K562 (cell line): ENCODE measurements around the gene CD55. TPM values are rescaled to one million over a fixed set of nuclear protein-coding genes. Genes with fewer than 3 reads are reported as not detected.

Experiments used
- GABPA ChIP-seq: fragments of 200-800 bp; sonication (Bioruptor generic); conservative IDR thresholded peaks from 2 replicates; pipeline ENCODE4 v1.6.1; 2016; ENCODE audit warnings: low read depth, missing genetic modification characterization, missing compliant biosample characterization
- GATAD2B ChIP-seq: fragments of 450-650 bp; IDR thresholded peaks from 2 replicates; pipeline ENCODE4 v1.6.1; 2017; ENCODE audit warnings: mild to moderate bottlenecking, borderline replicate concordance
- ILF3 ChIP-seq: fragments of 450-650 bp; IDR thresholded peaks from 2 replicates; pipeline ENCODE4 v1.6.1; 2018; ENCODE audit warnings: antibody characterized with exemption, mild to moderate bottlenecking, moderate library complexity, borderline replicate concordance
- IRF2 ChIP-seq: sonication (generic); formaldehyde crosslinking; IDR thresholded peaks from 2 replicates; pipeline ENCODE4 v1.8.1; 2022; ENCODE audit warnings: mild to moderate bottlenecking, missing genetic modification reagents
- TCF7L2 ChIP-seq: fragments of 150-350 bp; IDR thresholded peaks from 2 replicates; pipeline ENCODE4 v1.6.1; 2016; ENCODE audit warnings: low read depth, mild to moderate bottlenecking, low read length, moderate library complexity
- ZNF23 ChIP-seq: fragments of 250-450 bp; sonication (Bioruptor Pico); IDR thresholded peaks from 2 replicates; pipeline ENCODE4 v1.4.0; 2020; ENCODE audit warnings: mild to moderate bottlenecking
- ZNF316 ChIP-seq: fragments of 450-650 bp; IDR thresholded peaks from 2 replicates; pipeline ENCODE4 v1.6.1; 2016
- polyA plus RNA-seq, 8 experiments: library from polyadenylated mRNA; depleted of rRNA in 4 of 8; stranded (reverse) in 5 of 8; unstranded in 3 of 8; fragments of >200 nt; fragmentation: Nextera tagmentation in 2 of 8; fragmentation: Illumina TruSeq in 1 of 8; extraction: Ambion mirVana in 2 of 8; extraction: Trizol in 1 of 8; gene quantifications; 2 replicates each; pipeline versions ENCODE4 v1.2.1 to v1.2.3, GENCODE V29; 2011 to 2014; ENCODE audit warnings: inconsistent platforms in 1 of 8, missing spikeins in 1 of 8
- total RNA-seq, 7 experiments: library from RNA; depleted of rRNA in 6 of 7; stranded (reverse); fragments of >200 nt in 6 of 7; fragmentation: Illumina TruSeq in 2 of 7; extraction: Trizol in 2 of 7; gene quantifications; 2 replicates each; pipeline versions ENCODE4 v1.2.1 to v1.2.3, GENCODE V29; 2011 to 2021; ENCODE audit warnings: low replicate concordance in 1 of 7
- TF ChIP-seq, protein P1 (sequence below): fragments of 450-650 bp; IDR thresholded peaks from one replicate; pipeline ENCODE4 v1.6.1; 2018; ENCODE audit warnings: mild to moderate bottlenecking, moderate library complexity; ENCODE audit not compliant: partially characterized antibody
- TF ChIP-seq, protein P2 (sequence below): fragments of 250-450 bp; sonication (Bioruptor Pico); IDR thresholded peaks from 2 replicates; pipeline ENCODE4 v1.8.0; 2022; ENCODE audit warnings: inconsistent platforms
- TF ChIP-seq, protein P3 (sequence below): fragments of 250-450 bp; sonication (Bioruptor Pico); IDR thresholded peaks from 2 replicates; pipeline ENCODE4 v1.4.0; 2020; ENCODE audit warnings: mild to moderate bottlenecking, moderate library complexity, borderline replicate concordance
- TF ChIP-seq, protein P4 (sequence below): fragments of 250-450 bp; sonication (Bioruptor Pico); IDR thresholded peaks from 2 replicates; pipeline ENCODE4 v1.5.0; 2022; ENCODE audit warnings: mild to moderate bottlenecking

Gene CD55
- total and polyA plus RNA-seq, 9 of the 15 experiments (the other 6 are each of a cell fraction or from before 2014, with no cell fraction given): 17.7 to 150 (median 97.0) TPM

DNA sequence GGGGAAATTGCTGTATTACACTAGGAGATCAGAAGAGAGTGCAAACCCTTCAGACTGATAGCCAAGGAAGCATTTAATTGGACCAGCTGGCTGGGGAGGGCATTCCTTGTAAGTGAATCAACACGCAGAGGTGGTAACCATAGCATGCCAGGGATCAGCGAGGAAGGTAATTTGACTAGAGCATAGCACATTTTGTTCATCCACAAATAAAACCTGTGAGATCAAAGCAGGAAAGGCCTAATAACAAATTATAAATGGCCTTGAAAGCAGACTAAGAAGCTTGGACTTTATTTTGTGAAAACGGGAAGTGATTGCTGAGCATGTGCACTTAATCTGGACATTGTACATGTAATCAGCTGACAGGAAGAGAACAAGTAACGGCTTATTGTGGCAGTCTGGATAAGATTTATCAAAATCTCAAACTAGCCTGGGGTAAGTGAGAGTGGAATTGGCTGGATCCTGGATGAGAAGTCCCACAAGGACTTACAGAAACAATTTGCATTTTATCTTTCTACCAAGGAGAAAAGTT lies 11.7 kb upstream of the CD55 start (continued):
- TF ChIP-seq, protein P1, sequence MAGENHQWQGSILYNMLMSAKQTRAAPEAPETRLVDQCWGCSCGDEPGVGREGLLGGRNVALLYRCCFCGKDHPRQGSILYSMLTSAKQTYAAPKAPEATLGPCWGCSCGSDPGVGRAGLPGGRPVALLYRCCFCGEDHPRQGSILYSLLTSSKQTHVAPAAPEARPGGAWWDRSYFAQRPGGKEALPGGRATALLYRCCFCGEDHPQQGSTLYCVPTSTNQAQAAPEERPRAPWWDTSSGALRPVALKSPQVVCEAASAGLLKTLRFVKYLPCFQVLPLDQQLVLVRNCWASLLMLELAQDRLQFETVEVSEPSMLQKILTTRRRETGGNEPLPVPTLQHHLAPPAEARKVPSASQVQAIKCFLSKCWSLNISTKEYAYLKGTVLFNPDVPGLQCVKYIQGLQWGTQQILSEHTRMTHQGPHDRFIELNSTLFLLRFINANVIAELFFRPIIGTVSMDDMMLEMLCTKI: no peak
- TF ChIP-seq, protein P2, sequence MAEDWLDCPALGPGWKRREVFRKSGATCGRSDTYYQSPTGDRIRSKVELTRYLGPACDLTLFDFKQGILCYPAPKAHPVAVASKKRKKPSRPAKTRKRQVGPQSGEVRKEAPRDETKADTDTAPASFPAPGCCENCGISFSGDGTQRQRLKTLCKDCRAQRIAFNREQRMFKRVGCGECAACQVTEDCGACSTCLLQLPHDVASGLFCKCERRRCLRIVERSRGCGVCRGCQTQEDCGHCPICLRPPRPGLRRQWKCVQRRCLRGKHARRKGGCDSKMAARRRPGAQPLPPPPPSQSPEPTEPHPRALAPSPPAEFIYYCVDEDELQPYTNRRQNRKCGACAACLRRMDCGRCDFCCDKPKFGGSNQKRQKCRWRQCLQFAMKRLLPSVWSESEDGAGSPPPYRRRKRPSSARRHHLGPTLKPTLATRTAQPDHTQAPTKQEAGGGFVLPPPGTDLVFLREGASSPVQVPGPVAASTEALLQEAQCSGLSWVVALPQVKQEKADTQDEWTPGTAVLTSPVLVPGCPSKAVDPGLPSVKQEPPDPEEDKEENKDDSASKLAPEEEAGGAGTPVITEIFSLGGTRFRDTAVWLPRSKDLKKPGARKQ (CRISPR knock-in tag): no peak
- TF ChIP-seq TCF7L2 (no peak), GATAD2B (no peak; the same call in 1 of the 2 replicates), ZNF316 (no peak), ILF3 (no peak), GABPA (tag) (peak; percentile 62), IRF2 (CRISPR knock-in tag) (no peak), ZNF23 (CRISPR knock-in tag) (no peak)
- TF ChIP-seq, protein P3, sequence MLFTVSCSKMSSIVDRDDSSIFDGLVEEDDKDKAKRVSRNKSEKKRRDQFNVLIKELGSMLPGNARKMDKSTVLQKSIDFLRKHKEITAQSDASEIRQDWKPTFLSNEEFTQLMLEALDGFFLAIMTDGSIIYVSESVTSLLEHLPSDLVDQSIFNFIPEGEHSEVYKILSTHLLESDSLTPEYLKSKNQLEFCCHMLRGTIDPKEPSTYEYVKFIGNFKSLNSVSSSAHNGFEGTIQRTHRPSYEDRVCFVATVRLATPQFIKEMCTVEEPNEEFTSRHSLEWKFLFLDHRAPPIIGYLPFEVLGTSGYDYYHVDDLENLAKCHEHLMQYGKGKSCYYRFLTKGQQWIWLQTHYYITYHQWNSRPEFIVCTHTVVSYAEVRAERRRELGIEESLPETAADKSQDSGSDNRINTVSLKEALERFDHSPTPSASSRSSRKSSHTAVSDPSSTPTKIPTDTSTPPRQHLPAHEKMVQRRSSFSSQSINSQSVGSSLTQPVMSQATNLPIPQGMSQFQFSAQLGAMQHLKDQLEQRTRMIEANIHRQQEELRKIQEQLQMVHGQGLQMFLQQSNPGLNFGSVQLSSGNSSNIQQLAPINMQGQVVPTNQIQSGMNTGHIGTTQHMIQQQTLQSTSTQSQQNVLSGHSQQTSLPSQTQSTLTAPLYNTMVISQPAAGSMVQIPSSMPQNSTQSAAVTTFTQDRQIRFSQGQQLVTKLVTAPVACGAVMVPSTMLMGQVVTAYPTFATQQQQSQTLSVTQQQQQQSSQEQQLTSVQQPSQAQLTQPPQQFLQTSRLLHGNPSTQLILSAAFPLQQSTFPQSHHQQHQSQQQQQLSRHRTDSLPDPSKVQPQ: no peak
- TF ChIP-seq, protein P4, sequence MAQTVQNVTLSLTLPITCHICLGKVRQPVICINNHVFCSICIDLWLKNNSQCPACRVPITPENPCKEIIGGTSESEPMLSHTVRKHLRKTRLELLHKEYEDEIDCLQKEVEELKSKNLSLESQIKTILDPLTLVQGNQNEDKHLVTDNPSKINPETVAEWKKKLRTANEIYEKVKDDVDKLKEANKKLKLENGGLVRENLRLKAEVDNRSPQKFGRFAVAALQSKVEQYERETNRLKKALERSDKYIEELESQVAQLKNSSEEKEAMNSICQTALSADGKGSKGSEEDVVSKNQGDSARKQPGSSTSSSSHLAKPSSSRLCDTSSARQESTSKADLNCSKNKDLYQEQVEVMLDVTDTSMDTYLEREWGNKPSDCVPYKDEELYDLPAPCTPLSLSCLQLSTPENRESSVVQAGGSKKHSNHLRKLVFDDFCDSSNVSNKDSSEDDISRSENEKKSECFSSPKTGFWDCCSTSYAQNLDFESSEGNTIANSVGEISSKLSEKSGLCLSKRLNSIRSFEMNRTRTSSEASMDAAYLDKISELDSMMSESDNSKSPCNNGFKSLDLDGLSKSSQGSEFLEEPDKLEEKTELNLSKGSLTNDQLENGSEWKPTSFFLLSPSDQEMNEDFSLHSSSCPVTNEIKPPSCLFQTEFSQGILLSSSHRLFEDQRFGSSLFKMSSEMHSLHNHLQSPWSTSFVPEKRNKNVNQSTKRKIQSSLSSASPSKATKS (CRISPR knock-in tag): no peak
